Peyer's patch (tissue), 4 donors: ENCODE results near the gene ERICH6B. TPM values are rescaled to one million over a fixed set of nuclear protein-coding genes. Genes with fewer than 3 reads are reported as not detected.

Source experiments
- DNase-seq, 3 donors: peaks; one replicate each; pipeline ENCODE4 v3.0.0-alpha.2; 2017 to 2019
- H3K27ac ChIP-seq, 4 donors: fragments of 200-600 bp; sonication (generic); one replicate each; pipeline ENCODE4 v1.5.1; 2016 to 2019
- H3K27me3 ChIP-seq, 2 donors: fragments of 200-600 bp; sonication (generic); one replicate each; pipeline ENCODE4 v1.5.1; 2019
- H3K36me3 ChIP-seq, 3 donors: fragments of 200-600 bp; sonication (generic); one replicate each; pipeline ENCODE4 v1.5.1; 2016 to 2019
- H3K4me1 ChIP-seq, 4 donors: fragments of 200-600 bp; sonication (generic); one replicate each; pipeline ENCODE4 v1.5.1; 2016 to 2019
- H3K4me3 ChIP-seq, 4 donors: fragments of 200-600 bp; sonication (generic); 1 replicate in 3 of 4; 2 replicates in 1 of 4; pipeline ENCODE4 v1.5.1; 2016 to 2019; ENCODE audit warnings: mild to moderate bottlenecking in 1 of 4
- H3K9me3 ChIP-seq, 4 donors: fragments of 200-600 bp; sonication (generic); one replicate each; pipeline ENCODE4 v1.5.1; 2016 to 2019; ENCODE audit warnings: mild to moderate bottlenecking in 1 of 4
- CTCF ChIP-seq, 6 experiments: fragments of 450-650 bp in 4 of 6; fragments of 200-600 bp in 2 of 6; sonication (generic) in 1 of 6; IDR thresholded peaks; one replicate each; pipeline ENCODE4 v1.5.1; 2017 to 2019; ENCODE audit warnings: antibody characterized with exemption in 6 of 6, mild to moderate bottlenecking in 3 of 6, moderate library complexity in 1 of 6
- POLR2A ChIP-seq, 2 donors: fragments of 450-650 bp; IDR thresholded peaks; one replicate each; pipeline ENCODE4 v1.5.1; 2017; ENCODE audit warnings: antibody characterized with exemption in 2 of 2, mild to moderate bottlenecking in 2 of 2, moderate library complexity in 2 of 2
- total RNA-seq, 4 donors: library from RNA; depleted of rRNA; stranded (reverse); fragments of >200 nt; gene quantifications; one replicate each; pipeline ENCODE4 v1.1.0, GENCODE V29; 2016

Gene ERICH6B
- total RNA-seq, 4 donors from 2014 or later, result not detected

GRCh38 chr13:45545686-45546409 lies 69.7 kb downstream of the ERICH6B start:
- no peaks in the 10 kb centered on the region for H3K27me3 ChIP-seq
- no peaks in the 10 kb centered on the region for H3K36me3 ChIP-seq
- DNase-seq, result no peak
- no peaks in the 10 kb centered on the region for H3K4me1 ChIP-seq
- no peak overlapping the region for H3K4me3 ChIP-seq
- TF ChIP-seq CTCF (IDR thresholded peaks at IDR 0.05), result no peak
- no peak for TF ChIP-seq POLR2A (IDR thresholded peaks at IDR 0.05)
- no peaks in the 10 kb centered on the region for H3K9me3 ChIP-seq
- H3K27ac ChIP-seq, result no peak overlapping the region

GRCh38 chr13:45544520-45544919 lies 71.0 kb downstream of the ERICH6B start:
- no peak for DNase-seq
- Histone ChIP-seq H3K27ac (no peak overlapping the region), H3K36me3 (no peaks in the 10 kb centered on the region)

GRCh38 chr13:45542878-45543277 lies 72.7 kb downstream of the ERICH6B start:
- Histone ChIP-seq H3K4me1 (no peaks in the 10 kb centered on the region), H3K9me3 (no peaks in the 10 kb centered on the region), H3K27ac (no peak overlapping the region), H3K4me3 (no peak overlapping the region), H3K27me3 (no peaks in the 10 kb centered on the region), H3K36me3 (no peaks in the 10 kb centered on the region)
- DNase-seq, result no peak
- no peak for TF ChIP-seq CTCF (IDR thresholded peaks at IDR 0.05)
- TF ChIP-seq POLR2A (IDR thresholded peaks at IDR 0.05), result no peak

More at GRCh38 chr13:45544520-45544919, 71.0 kb downstream of the ERICH6B start:
- no peaks in the 10 kb centered on the region for H3K9me3 ChIP-seq
- no peaks in the 10 kb centered on the region for H3K27me3 ChIP-seq
- no peak overlapping the region for H3K4me3 ChIP-seq
- H3K4me1 ChIP-seq, result no peaks in the 10 kb centered on the region
- no peak for TF ChIP-seq CTCF (IDR thresholded peaks at IDR 0.05)
- no peak for TF ChIP-seq POLR2A (IDR thresholded peaks at IDR 0.05)

GRCh38 chr13:45542391-45542790 lies 73.1 kb downstream of the ERICH6B start:
- no peaks in the 10 kb centered on the region for H3K36me3 ChIP-seq
- no peak for TF ChIP-seq CTCF (IDR thresholded peaks at IDR 0.05)
- no peak overlapping the region for H3K27ac ChIP-seq
- H3K4me3 ChIP-seq, result no peak overlapping the region
- no peak for DNase-seq
- H3K4me1 ChIP-seq, result no peaks in the 10 kb centered on the region
- H3K27me3 ChIP-seq, result no peaks in the 10 kb centered on the region
- H3K9me3 ChIP-seq, result no peaks in the 10 kb centered on the region

- no peaks in the 10 kb centered on the region for H3K4me1 ChIP-seq
- no peak for TF ChIP-seq POLR2A (IDR thresholded peaks at IDR 0.05)
- TF ChIP-seq CTCF (IDR thresholded peaks at IDR 0.05), result no peak
- peaks cover 0 to 4% (median 0%) of the 10 kb centered on the region in 3 donors for H3K36me3 ChIP-seq
- no peak overlapping the region for H3K4me3 ChIP-seq
- H3K9me3 ChIP-seq, result no peaks in the 10 kb centered on the region
- no peak for DNase-seq
- H3K27me3 ChIP-seq, result no peaks in the 10 kb centered on the region
- no peak overlapping the region for H3K27ac ChIP-seq
These were observed 73.7 kb downstream of the ERICH6B start for GRCh38 chr13:45541806-45542205.
